ENCODE data around the gene TBC1D17. TPM values are rescaled to one million over a fixed set of nuclear protein-coding genes. Genes with fewer than 3 reads are reported as not detected.

The TBC1D17 gene
- polyA plus RNA-seq, 4 donors = 35.2 to 64.9 (median 43.0) TPM

DNA sequence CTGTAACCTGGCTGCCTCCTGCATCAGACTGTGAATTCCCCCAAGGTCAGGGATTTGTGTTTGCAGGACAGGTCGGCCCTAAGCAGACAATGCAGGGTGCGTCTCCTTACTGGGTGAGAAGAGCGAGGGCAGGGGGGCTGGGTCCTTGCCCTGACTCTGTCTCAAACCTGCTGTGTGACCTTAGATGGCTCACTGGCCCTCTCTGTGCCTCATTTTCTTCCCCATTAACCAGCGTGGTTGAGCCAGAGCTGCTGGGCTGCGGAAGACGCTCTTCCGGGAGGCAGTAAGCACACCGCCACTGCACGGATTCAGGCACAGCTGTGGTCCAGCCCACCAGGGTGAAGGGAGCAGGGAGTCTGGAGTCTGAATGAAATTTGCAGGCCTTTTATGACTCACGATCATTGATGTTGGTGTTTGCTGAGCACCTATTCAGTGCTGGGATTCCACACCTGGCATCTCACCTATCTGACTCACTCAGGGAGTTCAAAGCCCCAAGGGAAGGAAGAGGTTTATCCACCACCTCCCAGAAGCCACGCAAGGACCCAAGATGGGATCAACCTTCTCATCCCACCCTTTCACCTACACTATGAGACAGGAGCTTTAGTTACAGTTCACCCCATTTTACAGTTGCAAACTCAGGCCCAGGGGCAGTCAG, 2.9 kb upstream of the TBC1D17 start:
- no peak for DNase-seq (ENCODE audit: low read depth in 4 of 4, low spot score in 3 of 4)

DNA sequence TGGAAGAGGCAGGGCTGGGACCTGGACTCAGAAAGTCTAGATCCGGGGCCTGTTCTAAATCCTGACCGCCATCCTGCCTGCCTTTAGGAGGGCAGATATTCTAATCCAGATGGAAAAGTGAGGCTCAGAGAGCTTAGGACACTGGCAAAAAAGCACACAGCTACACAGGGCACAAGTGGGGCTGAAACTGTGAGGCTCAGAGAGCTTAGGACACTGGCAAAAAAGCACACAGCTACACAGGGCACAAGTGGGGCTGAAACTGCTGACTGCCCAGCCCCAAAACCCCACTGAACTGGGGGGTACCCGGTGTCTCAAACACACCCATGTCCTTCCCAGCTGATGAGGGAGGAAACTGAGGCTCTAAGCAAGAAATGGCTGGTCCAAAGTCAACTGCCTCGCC, 2.3 kb upstream of the TBC1D17 start:
- no peak for DNase-seq (ENCODE audit: low read depth in 4 of 4, low spot score in 3 of 4)

DNA sequence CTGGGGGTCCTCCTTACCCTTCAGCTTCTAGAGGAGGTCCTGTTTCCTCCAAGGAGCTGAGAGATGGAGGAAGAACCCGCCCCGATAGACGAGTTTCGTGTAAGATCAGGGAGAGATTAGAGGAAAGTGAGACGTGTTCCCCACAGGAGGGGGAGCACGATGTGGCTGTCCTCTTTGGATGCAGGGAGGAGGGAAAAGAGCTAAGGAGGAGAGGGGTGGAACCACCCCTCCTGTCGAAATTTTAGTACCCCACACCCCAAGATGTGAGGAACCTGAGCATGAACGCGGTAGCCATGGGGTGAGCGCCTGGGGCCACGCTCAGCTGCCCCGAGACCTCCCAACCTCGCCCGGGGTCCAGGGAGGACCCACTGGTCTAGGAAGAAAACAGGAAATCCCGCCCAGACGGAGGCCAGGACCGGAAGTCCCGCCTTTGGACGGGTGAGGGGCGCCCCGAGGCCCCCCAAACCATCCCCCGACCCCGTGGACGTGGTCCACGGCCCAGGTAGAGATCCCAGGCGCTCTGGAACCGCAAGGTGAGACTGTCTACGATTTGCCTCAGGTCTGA, 1.6 kb upstream of the TBC1D17 start:
- no peak for DNase-seq (ENCODE audit: low read depth in 4 of 4, low spot score in 3 of 4)

DNA sequence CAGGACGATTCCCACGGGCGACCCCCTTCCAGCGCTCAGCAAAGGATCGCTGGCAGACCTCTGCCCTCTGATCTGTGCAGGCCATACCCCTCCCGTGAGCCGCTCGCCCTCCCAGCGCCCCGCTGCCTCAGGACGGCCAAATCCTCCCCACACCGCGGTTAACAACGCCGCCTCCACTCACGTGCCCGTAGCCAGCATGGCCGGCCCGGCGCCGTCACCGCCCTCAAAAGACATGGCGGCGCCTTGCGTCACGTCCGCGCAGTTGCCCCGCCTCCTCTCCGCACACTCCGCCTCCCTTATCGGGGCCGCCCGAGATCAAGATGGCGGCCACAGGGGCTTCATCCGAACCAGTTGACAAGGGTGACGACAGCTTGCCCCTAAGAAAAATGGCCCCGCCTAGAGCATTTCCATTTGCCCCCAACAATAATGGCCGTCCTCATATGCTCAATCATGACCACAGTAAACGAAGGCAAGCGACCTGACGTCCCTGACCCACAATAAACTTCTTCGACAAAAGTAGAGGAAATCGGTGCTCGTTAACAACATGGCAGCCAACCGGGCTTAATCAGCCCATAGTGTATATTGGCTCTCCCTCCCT, 981 bp upstream of the TBC1D17 start:
- DNase-seq (ENCODE audit: low read depth in 4 of 4, low spot score in 3 of 4) = peak; percentile 98 to 99 (median 98)

DNA sequence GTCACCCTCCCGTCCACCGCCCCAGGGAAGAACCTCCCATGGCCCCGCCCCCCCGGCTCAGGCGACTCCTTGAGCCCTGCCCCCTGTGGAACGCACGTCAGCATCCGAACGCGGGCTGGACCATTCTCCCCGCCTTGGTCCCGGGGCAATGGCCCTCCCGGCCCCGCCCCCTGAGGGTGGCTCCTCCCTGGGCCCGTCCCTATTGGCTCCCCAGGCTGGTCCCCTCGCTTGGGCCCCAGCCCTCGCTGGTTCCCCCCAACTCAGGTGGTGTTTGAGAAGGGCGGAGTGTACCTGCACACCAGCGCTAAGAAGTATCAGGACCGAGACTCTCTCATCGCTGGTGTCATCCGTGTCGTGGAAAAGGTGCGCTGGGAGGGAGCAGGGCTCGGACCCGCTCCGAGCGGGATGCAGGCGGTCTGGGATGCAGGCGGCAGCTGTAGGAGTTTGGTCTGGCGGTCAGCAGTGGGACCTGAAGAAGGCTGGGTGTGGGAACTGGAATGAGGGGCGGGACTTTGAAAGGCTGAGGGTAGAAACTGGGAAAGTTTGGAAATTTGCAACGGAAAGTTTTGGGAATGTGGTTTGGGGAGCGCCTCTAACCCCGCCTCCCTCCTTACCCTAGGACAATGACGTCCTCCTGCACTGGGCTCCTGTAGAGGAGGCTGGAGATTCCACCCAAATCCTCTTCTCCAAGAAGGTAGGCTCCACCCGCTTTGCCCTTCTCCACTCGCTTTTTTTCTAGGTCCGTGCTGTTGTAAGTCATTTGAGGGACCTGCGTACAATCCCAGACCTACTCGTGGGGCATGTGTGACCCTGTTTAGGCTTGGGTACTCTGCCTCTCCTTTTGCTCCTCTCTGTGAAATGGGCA, 609 bp downstream of the TBC1D17 start:
- DNase-seq (ENCODE audit: low read depth in 4 of 4, low spot score in 3 of 4) = peak; percentile 93 to 95 (median 94)

DNA sequence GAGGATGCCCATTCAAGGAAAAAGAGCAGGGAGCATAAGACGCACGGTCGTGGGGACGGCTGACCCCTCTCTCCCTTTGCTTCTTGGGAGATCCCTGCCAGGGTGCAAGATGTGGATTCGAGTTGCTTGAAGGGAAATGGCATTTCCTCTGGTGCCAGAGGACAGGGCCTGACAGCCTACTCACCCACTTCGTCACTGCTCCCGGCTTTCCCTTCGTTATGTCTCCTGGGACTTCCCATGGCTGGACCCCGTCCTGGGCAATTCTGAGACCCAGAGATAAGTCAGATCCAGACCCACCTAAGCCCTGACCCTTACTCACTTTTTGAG, 1.2 kb downstream of the TBC1D17 start:
- no peak for DNase-seq (ENCODE audit: low read depth in 4 of 4, low spot score in 3 of 4)

GRCh38 chr19:49879243-49879963, 1.9 kb downstream of the TBC1D17 start:
- DNase-seq (ENCODE audit: low read depth in 4 of 4, low spot score in 3 of 4) = no peak

DNA sequence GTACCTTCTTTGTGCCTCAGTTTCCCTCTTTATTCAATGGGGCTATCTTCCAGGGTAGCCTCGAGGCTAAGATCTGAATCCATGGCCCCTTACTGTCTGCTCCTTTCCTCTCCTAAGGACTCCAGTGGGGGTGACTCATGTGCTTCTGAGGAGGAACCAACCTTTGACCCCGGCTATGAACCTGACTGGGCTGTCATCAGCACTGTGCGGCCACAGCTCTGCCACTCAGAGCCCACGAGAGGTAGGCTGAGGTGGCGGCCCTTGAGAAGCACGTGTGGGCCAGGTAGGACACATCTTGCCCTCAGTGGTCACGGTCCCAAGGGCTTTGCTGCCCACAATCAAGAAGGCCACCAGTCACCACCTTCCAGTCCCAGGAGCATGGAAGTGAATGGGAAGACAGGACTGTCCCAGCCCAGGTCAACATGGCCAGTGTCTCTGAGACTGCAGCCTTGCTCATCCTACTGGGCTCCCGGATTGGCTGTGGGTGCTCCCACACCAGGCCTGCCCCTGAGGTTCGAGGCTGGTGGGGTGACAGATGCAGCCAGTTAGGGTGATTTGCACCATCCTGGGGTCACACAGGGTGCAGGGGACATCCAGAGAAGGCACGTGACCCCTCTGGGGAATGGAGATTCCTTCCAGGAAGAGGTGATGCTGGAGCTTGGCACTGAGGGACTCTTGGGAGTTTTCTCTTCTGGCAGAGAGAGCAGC, 2.8 kb downstream of the TBC1D17 start:
- no peak for DNase-seq (ENCODE audit: low read depth in 4 of 4, low spot score in 3 of 4)

DNA sequence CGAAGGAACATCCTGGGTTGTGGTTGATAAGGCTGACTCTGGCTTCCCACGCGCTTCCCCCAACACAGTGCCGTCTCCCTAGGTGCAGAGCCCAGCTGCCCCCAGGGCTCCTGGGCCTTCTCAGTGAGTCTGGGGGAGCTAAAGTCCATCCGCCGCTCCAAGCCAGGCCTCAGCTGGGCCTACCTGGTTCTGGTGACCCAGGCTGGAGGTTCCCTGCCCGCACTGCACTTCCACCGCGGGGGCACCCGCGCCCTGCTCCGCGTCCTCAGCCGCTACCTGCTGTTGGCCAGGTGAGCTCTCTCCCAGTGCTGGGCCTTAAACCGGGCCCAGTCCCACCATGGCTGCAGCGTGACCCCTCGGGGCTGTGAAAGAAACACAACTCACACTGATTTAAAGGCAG, 3.7 kb downstream of the TBC1D17 start:
- DNase-seq (ENCODE audit: low read depth in 4 of 4, low spot score in 3 of 4) = no peak

DNA sequence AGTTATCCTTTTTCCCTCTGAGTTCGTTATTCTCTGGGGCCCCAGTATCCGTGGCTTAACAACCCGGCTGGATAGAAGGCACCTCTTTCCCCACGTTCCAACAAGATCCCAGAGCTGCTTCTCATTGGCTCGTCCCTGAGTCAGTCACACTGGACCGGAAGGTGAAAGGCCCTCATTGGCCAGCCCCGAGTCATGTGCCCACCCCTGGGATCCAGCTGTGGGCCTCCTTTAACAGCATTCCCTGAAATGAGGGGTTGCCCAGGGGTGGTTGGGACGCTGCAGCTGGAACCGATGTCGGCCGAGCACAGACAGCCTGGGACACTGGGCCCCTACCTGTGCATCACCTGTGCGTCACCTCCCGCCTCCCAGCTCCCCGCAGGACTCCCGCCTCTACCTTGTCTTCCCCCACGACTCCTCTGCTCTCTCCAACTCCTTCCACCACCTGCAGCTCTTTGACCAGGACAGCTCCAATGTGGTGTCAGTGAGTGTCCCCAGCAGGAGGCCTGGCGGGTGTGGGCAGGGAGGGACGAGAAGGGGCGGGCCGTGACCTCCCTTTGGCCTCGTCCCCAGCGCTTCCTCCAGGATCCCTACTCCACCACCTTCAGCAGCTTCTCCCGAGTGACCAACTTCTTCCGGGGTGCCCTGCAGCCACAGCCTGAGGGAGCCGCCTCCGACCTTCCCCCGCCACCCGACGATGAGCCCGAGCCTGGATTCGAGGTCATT, 4.3 kb downstream of the TBC1D17 start:
- DNase-seq (ENCODE audit: low read depth in 4 of 4, low spot score in 3 of 4) = no peak

DNA sequence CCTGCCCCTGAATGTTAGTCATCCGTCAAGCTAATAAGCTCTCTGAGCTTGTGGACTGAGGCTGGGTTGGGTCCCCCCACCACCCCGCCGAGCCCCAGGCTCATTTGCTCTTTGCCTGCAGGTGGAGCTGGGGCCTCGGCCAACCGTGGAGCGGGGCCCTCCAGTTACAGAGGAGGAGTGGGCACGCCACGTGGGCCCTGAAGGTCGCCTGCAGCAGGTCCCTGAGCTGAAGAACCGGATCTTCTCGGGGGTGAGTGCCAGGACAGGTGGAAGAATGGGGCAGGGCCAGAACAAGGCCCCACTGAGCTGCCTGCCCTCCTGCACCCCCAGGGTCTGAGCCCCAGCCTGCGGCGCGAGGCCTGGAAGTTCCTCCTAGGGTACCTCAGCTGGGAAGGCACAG, 5.1 kb downstream of the TBC1D17 start:
- DNase-seq (ENCODE audit: low read depth in 4 of 4, low spot score in 3 of 4) = no peak

DNA sequence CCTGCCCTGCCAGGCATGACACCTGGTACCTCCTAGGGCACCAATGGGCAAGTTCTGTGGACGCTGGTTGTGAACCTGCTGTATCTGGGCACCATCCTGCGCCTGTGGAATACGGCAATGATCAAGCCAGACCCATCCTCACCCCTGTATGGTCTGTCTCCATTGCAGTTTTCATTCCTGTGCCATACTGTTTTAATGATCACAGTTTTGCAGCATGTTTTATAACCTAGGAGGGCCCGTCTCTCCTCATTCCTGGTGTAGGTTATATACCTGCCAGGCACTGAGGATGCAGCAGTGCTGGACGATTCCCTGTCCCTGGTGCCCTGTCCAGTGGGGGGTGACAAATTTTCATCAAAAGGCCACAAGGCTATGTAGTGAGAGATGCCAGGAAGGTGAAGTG, 5.6 kb downstream of the TBC1D17 start:
- DNase-seq (ENCODE audit: low read depth in 4 of 4, low spot score in 3 of 4) = no peak

- DNase-seq (ENCODE audit: low read depth in 4 of 4, low spot score in 3 of 4) = no peak
These were observed 6.6 kb downstream of the TBC1D17 start for GRCh38 chr19:49884109-49884508.

DNA sequence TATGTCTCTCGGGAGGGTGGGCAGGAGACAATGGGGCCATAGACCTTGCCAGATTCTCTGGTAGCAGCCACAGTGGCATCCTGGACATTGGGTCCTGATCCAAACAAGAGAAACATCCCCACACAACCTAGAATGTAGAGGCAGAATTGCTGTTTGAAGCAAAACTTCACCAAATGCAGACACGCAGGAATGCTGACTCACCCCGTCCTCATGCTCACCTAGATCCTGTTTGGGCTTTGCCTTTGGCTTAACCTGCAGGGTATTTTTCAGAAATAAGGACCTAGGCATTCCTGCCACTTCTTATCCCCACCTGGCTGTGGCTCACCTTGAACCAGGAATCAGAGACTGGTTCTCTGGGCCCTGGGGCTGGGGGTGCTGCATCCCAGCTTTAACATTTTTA, 7.3 kb downstream of the TBC1D17 start:
- no peak for DNase-seq (ENCODE audit: low read depth in 4 of 4, low spot score in 3 of 4)

GRCh38 chr19:49887037-49887664, 9.6 kb downstream of the TBC1D17 start:
- DNase-seq (ENCODE audit: low read depth in 4 of 4, low spot score in 3 of 4) = no peak

DNA sequence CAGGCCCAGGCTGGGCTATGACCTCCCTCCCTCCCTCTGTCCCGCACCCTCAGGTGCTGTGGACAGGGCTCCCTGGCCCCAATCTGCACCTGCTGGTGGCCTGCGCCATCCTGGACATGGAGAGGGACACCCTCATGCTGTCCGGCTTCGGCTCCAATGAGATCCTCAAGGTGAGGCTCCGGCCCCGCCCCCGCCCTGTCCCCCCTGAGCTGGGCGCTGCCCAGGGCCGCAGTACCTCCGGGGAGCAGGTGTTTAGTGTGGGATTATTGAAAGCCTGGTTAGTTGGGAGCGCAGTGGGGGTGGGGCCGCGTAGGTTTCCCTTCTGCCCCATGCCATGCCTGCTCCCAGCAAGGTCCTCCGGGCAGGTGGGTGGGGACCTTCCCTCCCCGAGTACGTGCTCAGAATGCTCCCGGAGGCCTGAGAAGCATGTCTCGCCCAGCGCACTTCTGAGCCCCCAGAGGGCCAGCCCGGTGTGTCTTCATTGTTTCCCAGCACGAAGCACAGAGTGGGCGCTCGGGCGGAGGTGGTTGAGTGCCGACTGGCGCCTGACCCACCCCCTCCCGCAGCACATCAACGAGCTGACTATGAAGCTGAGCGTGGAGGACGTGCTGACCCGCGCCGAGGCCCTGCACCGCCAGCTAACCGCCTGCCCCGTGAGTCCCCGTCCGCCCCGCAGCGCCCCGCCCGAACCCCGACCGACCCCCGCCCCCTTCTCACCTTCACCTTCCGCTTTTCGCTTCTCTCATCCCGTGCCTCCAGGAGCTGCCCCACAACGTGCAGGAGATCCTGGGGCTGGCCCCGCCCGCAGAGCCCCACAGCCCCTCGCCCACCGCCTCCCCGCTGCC, 10.4 kb downstream of the TBC1D17 start:
- no peak for DNase-seq (ENCODE audit: low read depth in 4 of 4, low spot score in 3 of 4)

- DNase-seq (ENCODE audit: low read depth in 4 of 4, low spot score in 3 of 4) = no peak
These were observed 11.0 kb downstream of the TBC1D17 start for GRCh38 chr19:49888510-49888824.

- DNase-seq (ENCODE audit: low read depth in 4 of 4, low spot score in 3 of 4) = no peak
These were observed 11.7 kb downstream of the TBC1D17 start for GRCh38 chr19:49889038-49889686.
